NB4 (cell line): Measurements from ENCODE around the gene USH1C.

Experiments used
- POLR2A ChIP-seq: IDR thresholded peaks from 2 replicates; pipeline ENCODE4 v1.6.1; 2011; ENCODE audit warnings: mild to moderate bottlenecking; ENCODE audit not compliant: insufficient read length; ENCODE audit errors: extremely low read depth
- TF ChIP-seq, protein P1 (sequence below): IDR thresholded peaks from one replicate; pipeline ENCODE4 v1.5.1; 2012; ENCODE audit warnings: low read depth, low read length
- TF ChIP-seq, protein P2 (sequence below): IDR thresholded peaks from 2 replicates; pipeline ENCODE4 v1.6.1; 2011; ENCODE audit warnings: low read depth, low read length

DNA sequence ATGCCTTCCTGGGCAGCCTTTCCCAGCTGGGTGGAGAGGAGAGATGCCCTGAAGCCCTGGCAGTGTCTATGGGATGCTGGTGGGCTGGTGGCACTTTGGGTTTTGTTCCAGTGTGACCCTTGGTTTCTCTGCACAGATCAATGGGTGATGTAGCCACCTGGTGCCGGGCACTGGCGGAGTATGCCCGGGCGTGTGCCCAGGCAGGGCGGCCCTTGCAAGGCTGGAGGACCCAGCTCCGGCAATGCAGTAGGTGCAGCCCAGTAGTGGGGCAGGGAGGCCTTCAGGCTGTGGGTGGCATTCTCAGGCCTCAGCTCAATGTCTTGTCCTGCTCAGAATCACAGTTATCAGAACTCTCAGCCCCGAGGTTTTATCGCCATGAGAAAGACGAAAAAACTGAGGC lies 14.7 kb upstream of the USH1C start:
- TF ChIP-seq, protein P1, sequence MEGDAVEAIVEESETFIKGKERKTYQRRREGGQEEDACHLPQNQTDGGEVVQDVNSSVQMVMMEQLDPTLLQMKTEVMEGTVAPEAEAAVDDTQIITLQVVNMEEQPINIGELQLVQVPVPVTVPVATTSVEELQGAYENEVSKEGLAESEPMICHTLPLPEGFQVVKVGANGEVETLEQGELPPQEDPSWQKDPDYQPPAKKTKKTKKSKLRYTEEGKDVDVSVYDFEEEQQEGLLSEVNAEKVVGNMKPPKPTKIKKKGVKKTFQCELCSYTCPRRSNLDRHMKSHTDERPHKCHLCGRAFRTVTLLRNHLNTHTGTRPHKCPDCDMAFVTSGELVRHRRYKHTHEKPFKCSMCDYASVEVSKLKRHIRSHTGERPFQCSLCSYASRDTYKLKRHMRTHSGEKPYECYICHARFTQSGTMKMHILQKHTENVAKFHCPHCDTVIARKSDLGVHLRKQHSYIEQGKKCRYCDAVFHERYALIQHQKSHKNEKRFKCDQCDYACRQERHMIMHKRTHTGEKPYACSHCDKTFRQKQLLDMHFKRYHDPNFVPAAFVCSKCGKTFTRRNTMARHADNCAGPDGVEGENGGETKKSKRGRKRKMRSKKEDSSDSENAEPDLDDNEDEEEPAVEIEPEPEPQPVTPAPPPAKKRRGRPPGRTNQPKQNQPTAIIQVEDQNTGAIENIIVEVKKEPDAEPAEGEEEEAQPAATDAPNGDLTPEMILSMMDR: no peak
- TF ChIP-seq POLR2A: no peak
- TF ChIP-seq, protein P2, sequence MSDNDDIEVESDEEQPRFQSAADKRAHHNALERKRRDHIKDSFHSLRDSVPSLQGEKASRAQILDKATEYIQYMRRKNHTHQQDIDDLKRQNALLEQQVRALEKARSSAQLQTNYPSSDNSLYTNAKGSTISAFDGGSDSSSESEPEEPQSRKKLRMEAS: no peak
